ENCODE measurements around the gene PEPD.

Gene PEPD

DNA sequence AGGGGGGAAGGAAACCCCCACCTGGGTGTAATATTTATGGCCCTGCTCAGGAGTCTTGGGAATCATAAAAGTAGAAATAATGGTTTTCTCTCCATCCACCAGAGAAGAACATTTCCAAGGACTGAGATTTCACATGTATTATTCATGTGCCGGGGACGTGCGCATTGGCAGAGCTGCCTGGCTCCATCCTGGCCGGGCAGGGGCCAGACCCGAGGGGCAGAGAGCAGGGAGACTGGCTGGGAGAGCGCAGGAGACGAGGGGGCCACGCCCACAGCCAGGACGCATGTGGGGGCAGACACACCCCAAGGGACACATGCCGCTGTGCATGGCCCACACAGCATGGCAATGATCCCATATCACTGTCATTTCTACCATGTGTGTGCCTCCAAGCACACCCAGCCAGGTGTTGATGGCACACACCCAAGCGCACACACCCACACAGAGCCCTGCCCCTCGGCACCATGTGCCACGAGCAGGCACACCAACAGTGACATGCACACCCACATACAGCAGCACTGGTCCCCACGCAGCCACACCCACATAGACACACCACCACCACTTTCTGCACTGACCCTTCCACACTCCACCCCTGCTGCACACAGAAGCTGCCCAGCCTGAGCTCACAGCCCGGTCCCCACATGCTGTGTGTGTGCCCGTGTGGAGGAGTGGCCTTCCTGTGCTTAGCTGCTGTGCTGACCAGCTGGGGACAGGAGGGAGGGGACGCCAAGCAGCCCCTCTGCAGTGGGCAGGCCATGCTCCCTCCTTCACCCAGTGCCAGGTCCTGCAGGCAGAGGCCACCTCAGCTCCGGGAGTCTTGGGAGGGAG is 108.8 kb downstream of the PEPD start:
- Mint-ChIP-seq H3K27me3 (ENCODE audit: low read depth) (no peaks in the 10 kb centered on the region), H3K27ac (no peak overlapping the region), H3K9me3 (no peaks in the 10 kb centered on the region), H3K36me3 (ENCODE audit: low read depth) (no peaks in the 10 kb centered on the region), H3K4me3 (no peak overlapping the region), H3K4me1 (ENCODE audit: low read depth) (peaks cover 4% of the 10 kb centered on the region)

DNA sequence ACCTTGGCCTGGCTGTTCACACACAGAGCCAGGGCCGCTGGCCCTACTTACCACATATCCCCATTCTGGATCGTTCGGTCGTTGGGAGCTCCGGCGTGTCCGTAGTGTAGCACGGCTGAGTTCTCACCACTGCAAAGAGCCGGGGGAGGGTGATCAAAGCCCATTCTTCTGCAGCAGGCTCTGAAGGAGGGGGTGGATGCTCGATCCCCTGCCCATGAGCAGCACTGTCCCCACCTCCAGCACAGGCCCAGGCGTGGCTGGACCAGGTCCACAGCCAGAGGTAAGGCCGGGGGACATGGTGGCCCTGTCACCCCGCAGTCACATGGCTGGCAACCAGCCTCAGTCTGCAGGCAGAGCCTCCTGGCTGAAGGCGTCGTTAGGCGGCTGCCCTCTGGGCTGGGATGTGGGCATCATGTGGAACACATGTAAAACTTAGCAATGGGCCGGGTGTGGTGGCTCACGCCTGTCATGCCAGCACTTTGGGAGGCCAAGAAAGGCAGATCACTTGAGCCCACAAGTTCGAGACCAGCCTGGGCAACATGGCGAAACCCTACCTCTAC is 109.9 kb downstream of the PEPD start:
- Mint-ChIP-seq H3K27me3 (ENCODE audit: low read depth) (no peaks in the 10 kb centered on the region), H3K27ac (no peak overlapping the region), H3K4me1 (ENCODE audit: low read depth) (peaks cover 4% of the 10 kb centered on the region), H3K36me3 (ENCODE audit: low read depth) (no peaks in the 10 kb centered on the region), H3K9me3 (no peaks in the 10 kb centered on the region), H3K4me3 (no peak overlapping the region)

DNA sequence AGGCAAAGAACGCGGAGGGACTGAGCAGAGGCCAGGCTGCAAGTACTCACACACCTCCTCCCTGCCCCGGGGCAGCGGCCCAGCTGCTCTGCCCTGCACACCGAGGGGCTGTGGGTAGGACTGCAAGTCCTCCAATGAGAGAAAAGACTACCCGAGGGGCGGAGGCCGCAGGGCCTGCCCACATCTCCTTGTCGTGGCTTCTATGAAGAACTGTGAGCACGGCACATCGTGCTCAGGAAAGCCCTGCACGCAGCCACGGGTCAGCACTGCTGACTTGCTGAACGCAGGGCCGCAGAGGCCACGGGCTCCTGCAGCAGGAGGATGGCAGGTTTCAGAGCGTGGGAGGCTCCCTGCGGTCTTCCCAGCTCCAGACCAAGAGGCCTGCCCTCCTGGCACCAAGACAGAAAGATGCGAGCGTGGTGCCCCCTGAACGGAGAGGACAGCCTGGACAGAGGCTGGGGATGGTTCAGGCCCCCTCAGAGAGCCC is 110.6 kb downstream of the PEPD start:
- Mint-ChIP-seq H3K4me1 (ENCODE audit: low read depth) (no peaks in the 10 kb centered on the region), H3K4me3 (no peak overlapping the region), H3K27me3 (ENCODE audit: low read depth) (no peaks in the 10 kb centered on the region), H3K36me3 (ENCODE audit: low read depth) (no peaks in the 10 kb centered on the region), H3K27ac (no peak overlapping the region), H3K9me3 (no peaks in the 10 kb centered on the region)

DNA sequence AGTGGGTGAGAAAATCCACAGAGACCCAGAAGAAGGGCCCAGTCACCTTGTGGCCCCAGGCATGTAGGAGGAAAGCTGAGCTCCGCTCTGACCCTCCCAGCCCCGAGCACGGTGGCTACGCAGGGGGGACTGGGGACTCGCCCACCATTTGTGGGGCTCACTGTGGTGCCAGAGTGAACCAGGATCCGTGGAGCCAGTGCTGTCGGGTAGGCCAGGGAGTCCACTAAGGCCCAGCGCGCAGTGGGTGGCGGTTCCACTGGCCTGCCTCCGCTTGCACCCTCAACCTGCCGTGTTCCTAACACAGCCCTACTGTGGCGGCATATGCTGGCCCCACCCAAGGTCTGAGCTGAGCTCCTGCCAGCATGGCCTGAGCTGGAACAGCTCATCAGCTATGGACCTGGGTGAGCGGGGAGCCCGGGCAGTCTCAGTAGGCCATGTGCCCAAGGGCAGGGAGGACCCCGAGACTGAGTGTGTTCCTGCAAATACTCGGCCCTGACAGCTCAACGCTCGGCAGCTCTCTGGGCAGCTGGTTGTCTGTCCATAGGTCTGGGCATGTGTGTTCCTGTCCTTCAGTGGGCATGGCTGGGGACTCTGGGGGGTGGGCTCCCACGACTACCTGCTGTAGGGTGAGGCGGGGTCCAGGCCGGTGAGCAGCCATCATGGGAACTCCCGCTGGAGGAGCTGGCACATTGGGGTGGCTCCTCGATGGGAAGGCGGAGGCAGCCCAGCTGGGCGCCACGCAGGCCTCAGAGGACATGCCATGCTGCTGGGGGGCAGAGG is 111.5 kb downstream of the PEPD start:
- Mint-ChIP-seq H3K36me3 (ENCODE audit: low read depth) (no peaks in the 10 kb centered on the region), H3K4me3 (no peak overlapping the region), H3K27ac (no peak overlapping the region), H3K9me3 (no peaks in the 10 kb centered on the region), H3K27me3 (ENCODE audit: low read depth) (no peaks in the 10 kb centered on the region), H3K4me1 (ENCODE audit: low read depth) (no peaks in the 10 kb centered on the region)

DNA sequence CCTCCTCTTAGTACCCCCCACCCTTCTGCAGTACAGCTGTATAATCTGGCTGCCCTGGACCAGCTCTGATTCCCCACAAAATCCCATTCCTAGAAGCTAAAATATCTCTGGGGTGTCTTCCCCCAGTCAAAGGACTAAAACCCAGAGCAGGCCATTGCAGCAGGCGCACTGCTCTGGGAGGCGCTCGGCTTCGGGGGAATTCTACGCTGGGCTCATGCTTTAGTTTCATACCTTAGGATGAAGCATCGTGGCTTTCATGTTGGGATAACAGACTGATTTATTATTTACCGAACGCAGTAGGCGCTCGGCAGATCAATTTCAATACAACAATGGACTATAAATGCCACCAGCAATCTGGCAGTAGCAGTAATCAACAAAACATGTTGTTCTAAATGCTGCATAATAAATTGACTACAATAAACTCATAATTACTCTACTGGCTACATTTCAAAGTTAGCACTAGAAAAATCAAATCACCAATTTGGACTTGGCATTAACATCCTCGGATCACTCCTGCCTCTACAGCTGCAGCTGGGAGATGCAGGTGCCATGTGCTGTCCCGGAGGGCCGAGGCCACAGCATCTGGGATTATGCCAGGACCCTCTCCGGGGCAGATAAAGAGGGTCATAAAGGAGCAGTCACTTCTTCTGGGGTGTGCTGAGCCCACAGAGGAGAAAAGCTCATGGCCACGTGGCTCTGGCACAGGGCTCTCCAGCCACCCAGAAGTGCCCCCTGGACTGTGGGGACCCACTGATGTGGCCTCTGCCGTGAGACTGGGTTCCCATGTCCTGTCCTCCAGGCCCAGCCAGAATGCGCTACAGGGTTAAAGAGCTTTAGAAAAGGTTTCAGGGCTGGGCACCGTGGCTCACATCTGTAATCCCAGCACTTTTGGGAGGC is 112.8 kb downstream of the PEPD start:
- H3K4me1 Mint-ChIP-seq (ENCODE audit: low read depth), result no peaks in the 10 kb centered on the region
- no peaks in the 10 kb centered on the region for H3K9me3 Mint-ChIP-seq
- no peaks in the 10 kb centered on the region for H3K36me3 Mint-ChIP-seq (ENCODE audit: low read depth)
- H3K4me3 Mint-ChIP-seq, result no peak overlapping the region
- H3K27me3 Mint-ChIP-seq (ENCODE audit: low read depth), result no peaks in the 10 kb centered on the region
- no peak overlapping the region for H3K27ac Mint-ChIP-seq

DNA sequence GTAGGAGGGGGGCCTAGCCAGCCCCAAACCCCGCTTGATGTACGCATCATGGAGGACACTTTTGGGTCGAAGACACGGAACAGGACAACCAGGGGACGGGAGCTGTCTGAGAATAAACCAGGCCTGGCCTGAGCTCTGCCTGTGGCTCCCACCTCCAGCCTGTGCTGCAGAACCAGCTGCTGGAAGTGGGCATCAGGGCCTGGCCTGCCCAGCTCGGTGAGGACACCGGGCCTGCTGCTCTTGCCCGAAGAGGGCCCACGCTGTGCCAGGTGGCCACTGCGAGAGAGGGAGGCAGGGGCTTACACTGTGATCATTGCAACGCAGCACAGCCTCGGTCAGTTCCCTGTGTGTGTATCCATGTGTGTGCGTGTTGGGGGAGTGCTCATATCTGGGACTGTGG is 113.5 kb downstream of the PEPD start:
- Mint-ChIP-seq H3K27me3 (ENCODE audit: low read depth) (no peaks in the 10 kb centered on the region), H3K36me3 (ENCODE audit: low read depth) (no peaks in the 10 kb centered on the region), H3K9me3 (no peaks in the 10 kb centered on the region), H3K27ac (no peak overlapping the region), H3K4me1 (ENCODE audit: low read depth) (no peaks in the 10 kb centered on the region), H3K4me3 (no peak overlapping the region)

DNA sequence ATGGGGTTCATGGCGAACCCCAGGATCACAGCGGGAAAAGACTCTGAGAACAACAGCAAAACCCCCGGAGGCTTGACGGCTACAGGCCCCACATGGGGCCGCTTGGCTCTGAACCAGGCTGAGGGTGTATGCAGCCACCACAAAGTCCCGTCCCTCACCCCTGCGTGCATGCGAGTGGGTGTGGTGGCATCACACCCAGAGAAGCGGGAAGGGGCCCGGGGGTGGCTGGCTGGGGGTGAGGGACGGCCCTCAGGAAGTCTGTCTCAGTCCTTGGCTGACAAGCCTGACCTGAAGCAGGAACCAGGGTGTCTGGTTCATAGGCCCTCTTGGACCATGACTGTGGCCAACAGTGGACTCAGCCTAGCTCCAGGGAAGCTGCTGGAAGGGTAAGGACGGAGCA is 113.9 kb downstream of the PEPD start:
- Mint-ChIP-seq H3K36me3 (ENCODE audit: low read depth) (no peaks in the 10 kb centered on the region), H3K9me3 (no peaks in the 10 kb centered on the region), H3K4me1 (ENCODE audit: low read depth) (no peaks in the 10 kb centered on the region), H3K27me3 (ENCODE audit: low read depth) (no peaks in the 10 kb centered on the region), H3K27ac (no peak overlapping the region), H3K4me3 (no peak overlapping the region)

DNA sequence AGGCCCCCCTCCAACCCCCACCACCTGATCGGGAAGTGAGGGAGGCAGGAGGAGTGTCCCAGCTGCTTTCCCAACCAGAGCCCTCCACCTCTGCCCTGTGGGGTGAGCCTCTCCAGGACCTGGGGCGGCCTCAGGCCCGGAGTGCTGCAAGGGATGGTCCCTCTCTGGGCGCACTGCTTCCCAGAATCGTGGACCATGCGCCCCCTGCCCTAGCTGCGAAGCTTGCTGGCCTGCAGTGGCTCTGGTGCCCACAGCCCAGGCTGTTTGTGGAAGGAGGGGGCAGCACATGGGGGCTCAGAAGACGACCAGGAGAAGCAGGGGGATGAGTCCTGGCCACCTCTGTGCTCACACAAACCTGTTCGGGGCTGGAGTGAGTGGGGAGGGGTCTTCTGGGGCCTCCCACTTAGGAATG is 114.4 kb downstream of the PEPD start:
- Mint-ChIP-seq H3K36me3 (ENCODE audit: low read depth) (no peaks in the 10 kb centered on the region), H3K27me3 (ENCODE audit: low read depth) (no peaks in the 10 kb centered on the region), H3K9me3 (no peaks in the 10 kb centered on the region), H3K27ac (no peak overlapping the region), H3K4me3 (no peak overlapping the region), H3K4me1 (ENCODE audit: low read depth) (no peaks in the 10 kb centered on the region)

DNA sequence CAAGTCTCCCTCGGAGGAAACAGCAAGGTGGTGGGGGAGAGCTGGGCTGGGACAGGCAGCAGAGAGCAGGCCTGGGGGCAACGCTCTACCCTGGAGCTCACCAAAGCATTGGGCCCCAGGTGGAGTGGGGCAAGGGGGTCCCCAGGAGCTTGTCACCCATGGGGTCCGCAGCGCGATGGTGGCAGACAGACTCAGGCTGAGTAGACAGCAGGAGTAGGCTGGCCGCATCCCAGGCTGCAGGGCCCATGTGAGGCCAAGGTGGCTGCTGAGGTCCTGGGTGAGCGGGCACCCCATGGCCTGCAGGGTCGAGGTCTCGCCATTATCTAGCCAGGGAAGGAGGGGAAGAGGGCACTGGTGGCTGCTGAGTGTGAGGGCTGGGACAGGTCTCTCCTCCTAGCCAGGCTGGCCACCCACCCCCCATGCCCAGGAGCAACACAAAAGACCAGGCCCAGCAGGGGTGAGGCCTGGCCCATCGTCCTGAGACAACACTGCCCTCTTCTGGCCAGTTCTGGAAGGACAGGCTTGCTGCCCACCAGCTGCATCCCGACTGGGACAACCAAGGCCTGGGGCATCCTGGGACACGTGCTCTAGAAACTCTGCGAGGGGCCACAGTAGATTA is 115.0 kb downstream of the PEPD start:
- Mint-ChIP-seq H3K27ac (no peak overlapping the region), H3K4me1 (ENCODE audit: low read depth) (no peaks in the 10 kb centered on the region), H3K27me3 (ENCODE audit: low read depth) (no peaks in the 10 kb centered on the region), H3K9me3 (no peaks in the 10 kb centered on the region), H3K36me3 (ENCODE audit: low read depth) (no peaks in the 10 kb centered on the region), H3K4me3 (no peak overlapping the region)

DNA sequence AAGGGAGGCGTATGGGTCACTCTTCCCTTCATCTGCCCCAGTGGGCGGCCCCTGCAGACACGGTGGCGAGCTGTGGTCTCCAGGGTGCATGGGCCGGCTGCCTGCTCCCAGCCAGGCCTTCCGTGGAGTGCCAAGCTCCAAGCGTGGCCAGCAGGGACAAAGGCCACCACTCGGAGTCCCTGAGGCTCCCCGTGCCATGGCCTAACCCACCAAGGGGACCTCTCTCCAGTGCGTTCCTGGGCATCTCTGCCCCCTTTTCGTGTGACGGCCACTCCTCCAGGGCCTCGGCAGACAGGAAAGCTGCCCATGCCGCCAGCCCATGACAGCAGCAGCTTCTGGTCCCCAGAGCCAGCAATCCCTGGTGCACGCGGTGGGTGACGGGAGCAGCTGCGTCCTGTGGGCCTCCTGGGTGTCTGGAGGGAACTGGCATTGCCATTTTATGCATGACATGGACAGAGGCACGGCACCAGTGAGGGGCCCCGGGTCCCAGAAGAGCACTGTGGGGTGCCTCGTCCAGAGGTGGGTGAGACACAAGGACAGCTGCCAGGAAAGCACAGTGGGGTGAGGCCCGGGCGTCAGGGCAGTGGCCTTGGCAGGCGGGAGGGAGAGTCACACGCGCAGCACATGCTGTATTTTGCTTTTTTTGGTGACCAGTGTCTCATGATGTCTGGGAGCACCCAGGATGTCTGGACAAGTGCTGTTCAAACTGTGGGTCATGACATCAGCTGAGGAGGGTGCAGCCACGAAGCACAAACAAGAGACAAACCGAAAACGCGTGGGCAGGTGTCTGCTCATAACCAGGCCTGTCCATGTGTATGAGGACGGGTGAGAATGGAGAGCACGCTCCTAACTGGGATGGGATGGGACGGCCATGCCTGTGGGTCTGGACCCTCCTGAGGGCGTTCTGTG is 115.8 kb downstream of the PEPD start:
- no peaks in the 10 kb centered on the region for H3K4me1 Mint-ChIP-seq (ENCODE audit: low read depth)
- no peak overlapping the region for H3K27ac Mint-ChIP-seq
- H3K4me3 Mint-ChIP-seq, result no peak overlapping the region
- no peaks in the 10 kb centered on the region for H3K36me3 Mint-ChIP-seq (ENCODE audit: low read depth)
- H3K9me3 Mint-ChIP-seq, result no peaks in the 10 kb centered on the region
- H3K27me3 Mint-ChIP-seq (ENCODE audit: low read depth), result no peaks in the 10 kb centered on the region

DNA sequence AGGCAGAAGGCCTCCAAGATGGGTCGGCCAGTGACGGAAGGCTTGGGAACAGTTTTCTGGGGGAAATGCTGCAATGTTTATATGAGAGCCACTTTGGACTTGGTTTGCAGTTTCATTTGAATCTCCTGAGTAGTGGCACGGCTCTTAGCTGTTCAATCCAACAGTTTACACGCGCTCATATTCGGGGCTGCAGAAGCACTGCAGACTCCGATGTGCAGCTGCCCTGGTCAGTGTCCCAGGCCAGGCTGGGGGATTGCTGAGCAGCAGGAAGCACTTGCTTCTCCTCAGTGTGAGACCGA is 116.4 kb downstream of the PEPD start:
- Mint-ChIP-seq H3K27ac (no peak overlapping the region), H3K9me3 (no peaks in the 10 kb centered on the region), H3K27me3 (ENCODE audit: low read depth) (no peaks in the 10 kb centered on the region), H3K36me3 (ENCODE audit: low read depth) (no peaks in the 10 kb centered on the region), H3K4me1 (ENCODE audit: low read depth) (no peaks in the 10 kb centered on the region), H3K4me3 (no peak overlapping the region)

DNA sequence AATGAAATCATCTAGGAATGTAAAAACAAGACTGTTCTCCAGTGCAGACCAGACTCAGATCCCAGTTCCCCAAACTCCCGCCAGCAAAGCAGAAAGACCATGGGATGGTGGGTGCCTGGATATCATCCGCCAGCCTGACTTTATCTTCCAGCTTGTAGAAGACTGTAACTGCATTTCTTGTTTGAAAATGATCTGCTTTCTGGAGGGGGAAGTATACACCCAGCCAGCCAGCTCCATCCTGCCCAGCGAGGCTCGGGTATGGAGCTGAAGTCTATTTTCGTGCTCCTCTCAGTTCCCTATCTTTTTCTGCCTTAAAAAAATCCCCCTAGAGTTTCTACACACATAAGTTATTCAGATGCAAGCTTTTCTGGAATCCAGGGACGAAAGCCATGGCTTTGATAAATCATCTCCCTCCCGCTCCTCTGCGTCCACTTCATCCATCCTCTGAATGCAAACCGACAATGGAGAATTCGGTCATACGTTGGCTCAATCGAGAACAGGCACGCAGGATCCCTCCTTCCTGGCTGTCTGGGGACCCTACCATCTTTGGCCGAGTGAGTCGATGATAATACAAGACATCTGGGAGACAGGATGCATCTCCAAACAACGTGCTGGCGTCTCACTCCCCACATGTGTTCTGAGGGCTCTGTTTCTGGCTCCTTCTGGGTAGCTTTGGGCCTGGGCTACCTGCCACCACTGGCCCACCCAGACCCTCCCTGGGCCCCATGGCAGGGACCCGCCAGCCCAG is 116.9 kb downstream of the PEPD start:
- no peaks in the 10 kb centered on the region for H3K4me1 Mint-ChIP-seq (ENCODE audit: low read depth)
- no peaks in the 10 kb centered on the region for H3K9me3 Mint-ChIP-seq
- no peaks in the 10 kb centered on the region for H3K36me3 Mint-ChIP-seq (ENCODE audit: low read depth)
- H3K27ac Mint-ChIP-seq, result no peak overlapping the region
- no peak overlapping the region for H3K4me3 Mint-ChIP-seq
- no peaks in the 10 kb centered on the region for H3K27me3 Mint-ChIP-seq (ENCODE audit: low read depth)

DNA sequence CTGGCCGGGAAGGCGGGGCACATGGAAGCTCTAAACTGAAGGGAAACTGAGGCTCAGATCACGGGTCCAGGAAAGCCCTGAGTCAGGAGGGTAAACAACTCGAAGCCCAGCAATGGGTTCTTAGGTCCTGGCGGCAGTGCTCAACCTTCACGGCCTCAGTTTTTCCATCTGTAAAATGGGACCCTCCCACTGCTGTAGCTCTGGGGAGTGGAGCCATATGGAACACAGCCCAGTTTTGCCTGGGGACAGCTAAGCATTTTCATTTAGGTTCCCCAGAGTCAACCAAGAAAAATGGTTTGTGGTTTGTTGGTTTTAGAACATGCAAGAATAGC is 117.7 kb downstream of the PEPD start:
- no peaks in the 10 kb centered on the region for H3K9me3 Mint-ChIP-seq
- H3K4me1 Mint-ChIP-seq (ENCODE audit: low read depth), result no peaks in the 10 kb centered on the region
- no peaks in the 10 kb centered on the region for H3K27me3 Mint-ChIP-seq (ENCODE audit: low read depth)
- H3K36me3 Mint-ChIP-seq (ENCODE audit: low read depth), result no peaks in the 10 kb centered on the region
- no peak overlapping the region for H3K27ac Mint-ChIP-seq
- no peak overlapping the region for H3K4me3 Mint-ChIP-seq

Data from T-helper 1 cell treated with Interleukin-12 subunit alpha and Interleukin-12 subunit beta and Interleukin-4 antibody, amounts not matched to agents 30 μg/mL and 1 μg/mL, for 36 hours (primary cell).